NT2/D1 (cell line): Measurements from ENCODE around the gene TRAK1.
A peak's percentile ranks its signal among the peaks of the same experiment; 100 is the strongest.

Experiments used
- DNase-seq: peaks from one replicate; pipeline ENCODE4 v3.0.0-alpha.2; 2011; ENCODE audit warnings: low read depth, low spot score
- H3K27me3 ChIP-seq: 2 replicates; pipeline ENCODE4 v1.6.0; 2011; ENCODE audit warnings: mild to moderate bottlenecking; ENCODE audit not compliant: insufficient read length, insufficient read depth
- H3K36me3 ChIP-seq: 2 replicates; pipeline ENCODE4 v1.6.1; 2011; ENCODE audit warnings: mild to moderate bottlenecking, low read length, mixed read lengths; ENCODE audit not compliant: insufficient read depth, insufficient read length
- H3K4me1 ChIP-seq: 2 replicates; pipeline ENCODE4 v1.5.1; 2011; ENCODE audit not compliant: insufficient read depth, insufficient read length
- H3K4me3 ChIP-seq: 2 replicates; pipeline ENCODE4 v1.5.1; 2011; ENCODE audit warnings: low read depth; ENCODE audit not compliant: insufficient read length
- H3K9ac ChIP-seq: 2 replicates; pipeline ENCODE4 v1.6.0; 2011; ENCODE audit warnings: low read depth; ENCODE audit not compliant: insufficient read length
- H3K9me3 ChIP-seq: 2 replicates; pipeline ENCODE4 v1.5.1; 2011; ENCODE audit warnings: mild to moderate bottlenecking, low read length; ENCODE audit not compliant: insufficient read depth
- SUZ12 ChIP-seq: IDR thresholded peaks from 2 replicates; pipeline ENCODE4 v1.6.1; 2011; ENCODE audit not compliant: insufficient read length, insufficient read depth; ENCODE audit errors: extremely low read depth
- YY1 ChIP-seq: IDR thresholded peaks from 2 replicates; pipeline ENCODE4 v1.6.1; 2011; ENCODE audit not compliant: insufficient read length, insufficient read depth
- ZNF274 ChIP-seq: IDR thresholded peaks from 2 replicates; pipeline ENCODE4 v1.6.1; 2011; ENCODE audit warnings: mild to moderate bottlenecking, low read depth, low read length

Gene TRAK1

GRCh38 chr3:42230860-42231259 lies 139.7 kb downstream of the TRAK1 start:
- H3K9ac ChIP-seq, result no peak overlapping the region
- TF ChIP-seq YY1 (no peak), SUZ12 (no peak), ZNF274 (no peak)
- no peak overlapping the region for H3K4me3 ChIP-seq
- H3K27me3 ChIP-seq, result no peaks in the 10 kb centered on the region
- H3K9me3 ChIP-seq, result no peaks in the 10 kb centered on the region
- H3K36me3 ChIP-seq, result no peaks in the 10 kb centered on the region
- H3K4me1 ChIP-seq, result peaks cover 9% of the 10 kb centered on the region
- no peak for DNase-seq

DNA sequence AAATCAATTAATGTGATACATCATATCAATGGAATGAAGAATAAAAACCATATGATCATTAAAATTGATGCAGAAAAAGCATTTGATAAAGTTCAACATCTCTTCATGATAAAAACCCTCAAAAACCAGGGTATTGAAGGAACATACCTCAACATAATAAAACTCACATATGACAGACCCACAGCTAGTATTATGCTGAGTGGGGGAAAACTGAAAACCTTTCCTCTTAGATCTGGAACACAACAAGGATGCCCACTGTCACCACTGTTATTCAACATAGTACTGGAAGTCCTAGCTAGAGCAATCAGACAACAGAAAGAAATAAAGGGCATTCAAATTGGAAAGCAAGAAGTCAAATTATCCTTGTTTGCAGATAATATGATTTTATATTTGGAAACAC lies 144.4 kb downstream of the TRAK1 start:
- no peak for DNase-seq
- no peaks in the 10 kb centered on the region for H3K36me3 ChIP-seq
- H3K4me1 ChIP-seq, result no peaks in the 10 kb centered on the region
- H3K4me3 ChIP-seq, result no peak overlapping the region
- H3K27me3 ChIP-seq, result no peaks in the 10 kb centered on the region
- no peak overlapping the region for H3K9ac ChIP-seq
- H3K9me3 ChIP-seq, result peaks cover 14% of the 10 kb centered on the region
- no peak for TF ChIP-seq YY1
- TF ChIP-seq ZNF274, result no peak
- TF ChIP-seq SUZ12, result no peak

- TF ChIP-seq ZNF274, result no peak
- TF ChIP-seq SUZ12, result no peak
- no peak for TF ChIP-seq YY1
- no peak overlapping the region for H3K4me3 ChIP-seq
- peaks cover 14% of the 10 kb centered on the region for H3K9me3 ChIP-seq
- no peak overlapping the region for H3K9ac ChIP-seq
- DNase-seq, result no peak
- H3K4me1 ChIP-seq, result no peaks in the 10 kb centered on the region
- H3K36me3 ChIP-seq, result no peaks in the 10 kb centered on the region
- no peaks in the 10 kb centered on the region for H3K27me3 ChIP-seq
These were observed 145.5 kb downstream of the TRAK1 start for GRCh38 chr3:42236611-42237010.

DNA sequence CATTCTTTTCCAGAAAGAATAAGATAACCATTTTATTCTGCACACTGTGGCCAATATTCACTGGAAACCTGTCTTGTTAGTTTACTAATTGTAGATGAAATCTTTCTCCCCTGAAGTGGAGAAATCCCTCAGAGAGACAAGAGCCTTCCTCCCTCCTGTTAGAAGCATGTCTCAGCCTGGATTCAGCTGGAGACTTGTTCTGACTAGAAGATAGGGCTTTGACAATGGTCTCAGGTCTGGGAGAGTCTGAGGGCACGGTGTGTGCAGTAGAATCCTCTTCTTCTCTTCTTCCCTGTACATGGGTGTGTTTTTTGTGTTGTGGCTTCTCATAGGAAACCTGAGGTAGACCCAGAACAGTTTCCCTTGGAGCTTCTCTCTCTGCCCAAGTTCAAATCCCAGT lies 154.9 kb downstream of the TRAK1 start:
- TF ChIP-seq YY1, result no peak
- no peak for TF ChIP-seq ZNF274
- no peak for TF ChIP-seq SUZ12
- Histone ChIP-seq H3K4me1 (no peaks in the 10 kb centered on the region), H3K27me3 (peaks cover 19% of the 10 kb centered on the region), H3K9ac (no peak overlapping the region), H3K4me3 (no peak overlapping the region), H3K36me3 (no peaks in the 10 kb centered on the region), H3K9me3 (no peaks in the 10 kb centered on the region)
- no peak for DNase-seq

- Histone ChIP-seq H3K4me1 (no peaks in the 10 kb centered on the region), H3K36me3 (no peaks in the 10 kb centered on the region), H3K9ac (no peak overlapping the region), H3K4me3 (no peak overlapping the region), H3K27me3 (peaks cover 19% of the 10 kb centered on the region), H3K9me3 (no peaks in the 10 kb centered on the region)
- DNase-seq, result peak; percentile 60
- no peak for TF ChIP-seq YY1
- no peak for TF ChIP-seq SUZ12
- TF ChIP-seq ZNF274, result no peak
These were observed 156.4 kb downstream of the TRAK1 start for GRCh38 chr3:42247576-42248027.

- Histone ChIP-seq H3K9ac (no peak overlapping the region), H3K4me1 (no peaks in the 10 kb centered on the region), H3K36me3 (no peaks in the 10 kb centered on the region), H3K4me3 (no peak overlapping the region), H3K27me3 (peaks cover 15% of the 10 kb centered on the region), H3K9me3 (no peaks in the 10 kb centered on the region)
- TF ChIP-seq ZNF274 (no peak), SUZ12 (no peak), YY1 (no peak)
- no peak for DNase-seq
These were observed 159.6 kb downstream of the TRAK1 start for GRCh38 chr3:42250761-42251160.

DNA sequence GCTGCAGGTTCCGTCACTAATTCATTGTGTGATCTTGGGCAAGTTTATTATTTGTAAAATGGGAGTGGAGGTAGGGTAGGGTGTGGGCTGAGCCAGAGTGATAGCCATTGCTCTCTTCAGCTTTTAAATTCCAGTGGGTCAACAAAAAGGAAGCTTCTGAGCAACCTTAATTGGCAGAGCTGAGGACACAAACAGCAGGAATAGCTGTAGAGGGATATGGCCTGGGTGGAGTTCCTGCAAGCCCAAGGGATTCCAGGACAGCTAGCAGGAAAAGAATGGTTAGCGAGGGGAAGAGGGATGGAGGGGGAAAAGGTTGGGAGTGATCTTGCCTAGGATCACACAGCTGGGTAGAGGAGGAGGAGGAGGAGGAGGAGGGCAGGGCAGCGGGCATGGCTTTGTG lies 163.4 kb downstream of the TRAK1 start:
- H3K9ac ChIP-seq, result no peak overlapping the region
- H3K4me3 ChIP-seq, result no peak overlapping the region
- H3K4me1 ChIP-seq, result no peaks in the 10 kb centered on the region
- TF ChIP-seq YY1 (no peak), ZNF274 (no peak), SUZ12 (no peak)
- H3K36me3 ChIP-seq, result no peaks in the 10 kb centered on the region
- no peaks in the 10 kb centered on the region for H3K27me3 ChIP-seq
- no peak for DNase-seq
- H3K9me3 ChIP-seq, result no peaks in the 10 kb centered on the region
